Mononuclear cell (primary cell): ENCODE results near the gene ARL6IP4. TPM values are rescaled to one million over a fixed set of nuclear protein-coding genes. Genes with fewer than 3 reads are reported as not detected.

Experiments used
- H3K27me3 ChIP-seq: 2 replicates; pipeline ENCODE4 v1.6.0; 2011; ENCODE audit warnings: low read length, control low read depth; ENCODE audit not compliant: insufficient read depth
- H3K4me1 ChIP-seq: 2 replicates; pipeline ENCODE4 v1.5.1; 2011; ENCODE audit warnings: mild to moderate bottlenecking, low read length, control low read depth; ENCODE audit not compliant: insufficient read depth
- H3K4me3 ChIP-seq: 2 replicates; pipeline ENCODE4 v1.5.1; 2011; ENCODE audit warnings: mild to moderate bottlenecking, low read length, moderate library complexity
- H3K9me3 ChIP-seq: 2 replicates; pipeline ENCODE4 v1.5.1; 2011; ENCODE audit warnings: low read depth, mild to moderate bottlenecking, control low read depth, low read length
- total RNA-seq: library from RNA; depleted of rRNA; stranded (reverse); fragments of >200 nt; gene quantifications from one replicate; pipeline ENCODE4 v1.2.3, GENCODE V29; 2012

ARL6IP4 gene
- total RNA-seq, 1 donor: 123 TPM

GRCh38 chr12:122949816-122950675 lies 30.4 kb upstream of the ARL6IP4 start:
- H3K4me1 ChIP-seq: peaks cover 26% of the 10 kb centered on the region
- no peak overlapping the region for H3K4me3 ChIP-seq
- no peaks in the 10 kb centered on the region for H3K9me3 ChIP-seq
- H3K27me3 ChIP-seq: no peaks in the 10 kb centered on the region

GRCh38 chr12:122951406-122951805 lies 29.1 kb upstream of the ARL6IP4 start:
- Histone ChIP-seq H3K4me1 (peaks cover 20% of the 10 kb centered on the region), H3K27me3 (no peaks in the 10 kb centered on the region), H3K9me3 (no peaks in the 10 kb centered on the region), H3K4me3 (no peak overlapping the region)

- H3K27me3 ChIP-seq: no peaks in the 10 kb centered on the region
These were observed 28.2 kb upstream of the ARL6IP4 start for GRCh38 chr12:122951979-122952892.

GRCh38 chr12:122955156-122955555 lies 25.3 kb upstream of the ARL6IP4 start:
- no peaks in the 10 kb centered on the region for H3K9me3 ChIP-seq
- no peaks in the 10 kb centered on the region for H3K4me1 ChIP-seq
- no peak overlapping the region for H3K4me3 ChIP-seq
- H3K27me3 ChIP-seq: no peaks in the 10 kb centered on the region

More at GRCh38 chr12:122951979-122952892, 28.2 kb upstream of the ARL6IP4 start:
- Histone ChIP-seq H3K4me1 (peaks cover 11% of the 10 kb centered on the region), H3K9me3 (no peaks in the 10 kb centered on the region), H3K4me3 (no peak overlapping the region)

GRCh38 chr12:122956035-122956434 lies 24.4 kb upstream of the ARL6IP4 start:
- Histone ChIP-seq H3K4me1 (no peaks in the 10 kb centered on the region), H3K27me3 (no peaks in the 10 kb centered on the region), H3K9me3 (no peaks in the 10 kb centered on the region), H3K4me3 (no peak overlapping the region)

- no peaks in the 10 kb centered on the region for H3K9me3 ChIP-seq
- no peaks in the 10 kb centered on the region for H3K4me1 ChIP-seq
- no peaks in the 10 kb centered on the region for H3K27me3 ChIP-seq
- H3K4me3 ChIP-seq: no peak overlapping the region
These were observed 22.1 kb upstream of the ARL6IP4 start for GRCh38 chr12:122958198-122958888.

- no peaks in the 10 kb centered on the region for H3K9me3 ChIP-seq
- H3K27me3 ChIP-seq: no peaks in the 10 kb centered on the region
- no peak overlapping the region for H3K4me3 ChIP-seq
- no peaks in the 10 kb centered on the region for H3K4me1 ChIP-seq
These were observed 20.8 kb upstream of the ARL6IP4 start for GRCh38 chr12:122959566-122960192.

- no peaks in the 10 kb centered on the region for H3K27me3 ChIP-seq
- no peaks in the 10 kb centered on the region for H3K4me1 ChIP-seq
- H3K4me3 ChIP-seq: no peak overlapping the region
- H3K9me3 ChIP-seq: no peaks in the 10 kb centered on the region
These were observed 20.3 kb upstream of the ARL6IP4 start for GRCh38 chr12:122960193-122960569.

- H3K4me3 ChIP-seq: no peak overlapping the region
- H3K4me1 ChIP-seq: peaks cover 10% of the 10 kb centered on the region
- no peaks in the 10 kb centered on the region for H3K27me3 ChIP-seq
- H3K9me3 ChIP-seq: no peaks in the 10 kb centered on the region
These were observed 18.8 kb upstream of the ARL6IP4 start for GRCh38 chr12:122961531-122962329.

- no peaks in the 10 kb centered on the region for H3K9me3 ChIP-seq
- H3K27me3 ChIP-seq: no peaks in the 10 kb centered on the region
- no peak overlapping the region for H3K4me3 ChIP-seq
- peaks cover 10% of the 10 kb centered on the region for H3K4me1 ChIP-seq
These were observed 16.6 kb upstream of the ARL6IP4 start for GRCh38 chr12:122963941-122964265.

DNA sequence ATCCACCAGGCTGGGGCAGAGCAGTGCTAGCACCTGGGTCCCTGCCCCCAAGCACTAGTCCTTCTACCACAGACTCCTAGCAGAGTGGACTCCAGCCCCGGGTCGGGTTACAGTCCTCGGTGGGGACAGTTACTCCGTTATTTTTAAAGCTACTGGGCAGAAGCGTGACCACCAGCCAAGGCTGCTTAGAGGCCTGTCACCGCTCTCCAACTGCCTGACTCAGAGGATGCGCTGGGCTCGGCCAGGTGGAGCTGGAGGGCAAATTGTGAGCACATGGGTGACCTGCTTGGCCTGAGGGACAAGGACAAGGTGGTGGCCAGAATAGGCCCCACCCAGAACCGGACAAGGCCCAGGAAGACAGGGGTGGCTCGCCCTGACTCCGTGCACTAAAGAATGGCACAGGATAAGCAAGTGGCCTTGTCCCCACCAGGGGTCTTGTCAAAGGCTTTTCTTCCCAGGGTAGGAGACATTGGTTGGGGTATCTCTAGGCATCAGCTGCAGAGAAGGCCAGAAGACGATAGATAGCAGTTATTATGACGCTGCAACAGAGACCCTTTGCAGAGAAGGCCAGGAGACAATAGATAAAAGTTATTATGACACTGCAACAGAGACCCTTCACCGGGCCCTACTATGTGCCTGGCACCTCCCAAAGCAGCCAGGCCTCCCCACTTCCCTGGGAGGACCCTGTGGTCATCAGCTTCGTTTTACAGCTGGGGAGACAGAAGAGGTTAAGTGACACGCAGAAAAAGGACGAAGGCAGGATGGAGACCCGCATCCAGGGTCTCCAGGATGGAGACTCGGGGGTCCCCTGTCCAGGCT lies 15.8 kb upstream of the ARL6IP4 start:
- Histone ChIP-seq H3K9me3 (no peaks in the 10 kb centered on the region), H3K27me3 (no peaks in the 10 kb centered on the region), H3K4me1 (peaks cover 10% of the 10 kb centered on the region), H3K4me3 (no peak overlapping the region)

- no peaks in the 10 kb centered on the region for H3K9me3 ChIP-seq
- H3K27me3 ChIP-seq: no peaks in the 10 kb centered on the region
- no peak overlapping the region for H3K4me3 ChIP-seq
- H3K4me1 ChIP-seq: peaks cover 10% of the 10 kb centered on the region
These were observed 15.1 kb upstream of the ARL6IP4 start for GRCh38 chr12:122965321-122965751.
